NCI-H345 (cell line): ENCODE data around the gene CPD.
"Not testable (repeated sequence)": the region's sequence is repeated elsewhere in the genome, so short reads cannot be mapped to it uniquely, and the experiment has no call there.

Experiments used
- DNase-seq: peaks from one replicate; lab custom pipeline; 2025; lab: John Stamatoyannopoulos, UW

The CPD gene

GRCh38 chr17:30388321-30389179 lies 9.8 kb downstream of the CPD start:
- DNase-seq, result no peak

DNA sequence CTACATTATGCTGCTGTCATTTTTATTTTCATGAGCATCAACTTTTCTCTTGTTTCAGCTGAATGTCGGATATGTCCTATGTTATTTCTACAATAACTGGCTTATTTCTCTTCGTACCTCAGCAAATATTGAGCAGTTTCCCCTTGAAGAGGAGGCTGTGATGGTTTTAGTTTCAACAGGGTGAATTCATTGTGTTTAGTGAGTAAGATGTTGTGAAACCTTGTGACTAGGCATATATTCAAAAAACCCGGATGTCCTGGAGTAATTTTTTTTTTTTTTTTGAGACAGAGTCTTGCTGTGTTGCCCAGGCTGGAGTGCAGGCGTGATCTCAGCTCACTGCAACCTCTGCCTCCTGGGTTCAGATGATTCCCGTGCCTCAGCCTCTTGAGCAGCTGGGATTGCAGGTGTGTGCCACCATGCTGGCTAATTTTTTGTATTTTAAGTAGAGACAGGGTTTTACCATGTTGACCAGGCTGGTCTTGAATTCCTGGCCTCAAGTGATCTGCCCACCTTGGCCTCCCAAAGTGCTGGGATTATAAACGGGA lies 11.1 kb downstream of the CPD start:
- no peak for DNase-seq

DNA sequence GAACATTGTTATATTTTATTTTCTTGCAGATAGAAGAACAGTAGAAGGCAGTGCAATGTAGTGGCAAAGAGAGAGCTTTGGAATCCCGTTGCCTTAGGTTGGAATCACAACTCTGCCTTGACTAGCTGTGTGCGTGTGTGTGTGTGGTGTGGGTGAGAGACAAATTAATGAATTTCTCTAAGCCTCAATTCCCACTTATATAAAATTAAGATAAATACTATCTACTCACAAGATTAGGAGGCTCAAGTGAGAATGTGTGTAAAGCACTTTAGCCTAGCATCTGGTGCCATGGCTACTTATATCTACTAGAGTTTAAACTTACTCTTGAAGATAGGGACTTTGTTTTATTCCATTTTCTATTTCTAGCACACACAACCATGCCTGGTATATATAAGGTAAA lies 12.8 kb downstream of the CPD start:
- DNase-seq, result no peak

- DNase-seq, result no peak
These were observed 14.8 kb downstream of the CPD start for GRCh38 chr17:30393491-30393890.

DNA sequence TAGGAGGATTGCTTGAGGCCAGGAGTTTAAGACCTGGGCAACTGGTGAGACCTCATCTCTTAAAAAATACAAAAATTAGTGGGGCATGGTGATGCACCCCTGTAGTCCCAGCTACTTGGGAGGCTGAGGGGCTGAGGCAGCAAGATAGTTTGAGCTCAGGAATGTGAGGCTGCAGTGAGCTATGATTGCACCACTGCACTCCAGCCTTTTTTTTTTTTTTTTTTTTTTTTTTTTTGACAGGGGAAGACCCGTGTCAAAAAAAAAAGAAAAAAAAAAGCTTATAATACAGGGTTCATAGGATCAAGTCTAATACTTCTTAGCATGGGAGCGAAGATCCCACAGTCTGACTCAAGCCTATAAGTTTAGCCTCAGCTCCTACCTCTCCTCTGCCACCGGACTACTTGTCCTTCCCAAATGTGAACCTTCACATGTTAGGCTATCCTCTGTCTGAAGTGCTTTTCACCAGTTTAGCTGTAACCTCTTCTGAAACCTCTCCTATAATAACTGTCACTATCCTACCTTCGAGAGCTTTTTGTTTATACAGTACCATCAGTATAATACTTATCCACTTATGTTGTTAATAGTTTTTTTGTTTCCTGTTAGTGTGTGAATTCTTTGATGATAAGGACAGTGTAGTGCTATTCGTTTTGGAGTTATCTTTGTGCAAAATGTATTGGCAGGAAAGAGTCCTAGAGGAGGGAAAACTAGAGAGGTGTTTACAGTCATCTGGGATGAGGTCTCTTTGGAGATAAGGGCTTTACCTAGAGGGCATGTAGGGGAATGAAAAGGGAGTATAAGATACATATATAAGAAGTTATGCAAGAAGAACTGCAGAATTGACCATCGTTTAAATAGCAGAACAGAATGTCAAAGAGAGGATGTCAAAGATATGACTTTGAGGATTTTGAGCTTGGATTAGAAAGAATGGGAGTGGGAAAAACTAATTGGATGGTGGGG lies 15.5 kb downstream of the CPD start:
- no peak for DNase-seq

DNA sequence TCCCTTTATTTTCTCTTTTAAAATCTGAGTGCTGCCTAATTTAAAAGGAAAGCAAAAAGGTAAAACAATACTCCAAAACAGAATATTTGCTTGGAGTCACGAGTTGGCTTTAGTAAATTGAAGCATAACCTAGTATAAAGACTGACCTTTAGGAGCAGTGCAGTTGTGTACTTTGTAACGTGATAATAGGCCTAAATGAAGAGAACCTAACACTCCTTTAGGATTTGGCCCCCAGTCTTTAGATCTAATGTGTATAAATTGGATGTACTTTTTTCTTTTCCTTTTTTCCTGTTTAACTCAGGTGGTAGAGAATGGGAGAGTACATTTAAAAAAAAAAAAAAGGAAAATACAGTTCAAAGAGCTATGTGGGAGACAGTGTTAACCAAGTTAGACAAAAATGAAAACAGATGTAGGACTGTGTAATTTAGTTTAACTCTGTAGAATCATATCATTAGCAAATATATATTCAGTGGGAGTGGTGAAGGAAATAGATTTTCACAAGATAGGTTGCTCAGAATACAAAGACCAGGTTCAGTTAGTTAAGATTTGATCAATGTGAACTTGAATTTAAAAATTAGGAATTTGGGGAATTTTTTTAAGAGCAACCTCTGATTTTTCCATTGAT lies 16.8 kb downstream of the CPD start:
- no peak for DNase-seq

GRCh38 chr17:30396129-30396528 lies 17.4 kb downstream of the CPD start:
- no peak for DNase-seq

- no peak for DNase-seq
These were observed 17.9 kb downstream of the CPD start for GRCh38 chr17:30396612-30397011.

- no peak for DNase-seq
These were observed 19.8 kb downstream of the CPD start for GRCh38 chr17:30398328-30399041.

- no peak for DNase-seq
These were observed 22.4 kb downstream of the CPD start for GRCh38 chr17:30401097-30401496.

GRCh38 chr17:30405161-30405560 lies 26.4 kb downstream of the CPD start:
- no peak for DNase-seq

DNA sequence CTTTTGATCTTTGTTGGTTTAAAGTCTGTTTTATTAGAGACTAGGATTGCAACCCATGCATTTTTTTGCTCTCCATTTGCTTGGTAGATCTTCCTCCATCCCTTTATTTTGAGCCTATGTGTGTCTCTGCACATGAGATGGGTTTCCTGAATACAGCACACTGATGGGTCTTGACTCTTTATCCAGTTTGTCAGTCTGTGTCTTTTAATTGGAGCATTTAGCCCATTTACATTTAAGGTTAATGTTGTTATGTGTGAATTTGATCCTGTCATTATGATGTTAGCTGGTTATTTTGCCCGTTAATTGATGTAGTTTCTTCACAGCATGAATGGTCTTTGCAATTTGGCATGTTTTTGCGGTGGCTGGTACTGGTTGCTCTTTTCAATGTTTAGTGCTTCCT lies 31.9 kb downstream of the CPD start:
- not testable (repeated sequence) for DNase-seq

GRCh38 chr17:30412008-30412496 lies 33.3 kb downstream of the CPD start:
- not testable (repeated sequence) for DNase-seq

- no peak for DNase-seq
These were observed 34.4 kb downstream of the CPD start for GRCh38 chr17:30413109-30413508.

GRCh38 chr17:30414486-30414885 lies 35.8 kb downstream of the CPD start:
- DNase-seq, result no peak

DNA sequence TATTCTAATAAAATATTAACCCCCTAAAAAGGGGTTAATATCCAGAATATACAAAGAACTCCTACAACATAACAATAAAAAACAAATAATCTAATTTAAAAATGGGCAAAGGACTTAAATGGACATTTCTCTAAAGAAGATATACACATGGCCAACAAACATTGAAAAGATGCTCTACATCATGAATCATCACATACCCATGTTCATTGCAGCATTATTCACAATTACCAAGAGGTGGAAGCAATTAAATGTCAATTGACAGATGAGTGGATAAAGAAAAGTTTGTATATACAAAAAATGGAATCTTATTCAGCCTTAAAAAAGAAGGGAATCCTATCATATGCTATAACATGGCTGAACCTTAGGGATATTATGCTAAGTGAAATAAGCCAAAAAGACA lies 36.8 kb downstream of the CPD start:
- no peak for DNase-seq

DNA sequence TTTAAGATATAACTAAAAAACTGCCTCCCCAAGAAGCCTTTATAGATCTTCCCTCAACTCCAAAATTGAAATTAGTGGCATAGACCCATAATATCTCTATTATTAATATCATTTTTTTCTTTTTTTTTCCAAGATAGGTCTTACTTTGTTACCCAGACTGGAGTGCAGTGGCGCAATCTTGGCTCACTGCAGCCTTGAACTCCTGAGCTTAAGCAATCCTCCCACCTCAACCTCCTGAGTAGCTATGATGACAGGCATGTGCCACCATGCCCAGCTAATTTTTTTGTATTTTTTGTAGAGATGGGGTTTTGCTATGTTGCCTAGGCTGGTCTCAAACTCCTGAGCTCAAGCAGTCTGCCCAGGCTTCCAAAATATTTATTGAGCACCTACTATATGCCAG lies 39.3 kb downstream of the CPD start:
- DNase-seq, result not testable (repeated sequence)

- no peak for DNase-seq
These were observed 42.9 kb downstream of the CPD start for GRCh38 chr17:30421592-30421991.

- DNase-seq, result no peak
These were observed 43.4 kb downstream of the CPD start for GRCh38 chr17:30422171-30422570.

DNA sequence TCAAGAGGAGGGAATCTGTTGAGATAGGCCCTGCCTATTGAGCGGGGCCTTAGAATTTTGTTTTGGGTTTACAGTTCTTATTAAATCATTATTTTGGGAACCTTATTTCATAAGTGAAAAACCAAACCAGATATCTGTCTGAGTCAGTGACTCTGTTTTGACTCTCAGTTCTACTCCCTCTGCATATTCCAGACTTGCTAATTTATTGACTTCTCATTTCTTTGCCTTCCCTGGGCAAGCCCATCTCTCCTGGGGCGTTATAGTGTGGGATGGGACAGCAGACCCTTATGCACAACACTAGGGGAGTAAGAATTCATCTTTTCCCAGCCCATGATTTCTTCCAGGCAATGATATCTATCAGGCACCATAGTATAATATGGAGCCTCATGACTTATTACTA lies 45.7 kb downstream of the CPD start:
- no peak for DNase-seq

DNA sequence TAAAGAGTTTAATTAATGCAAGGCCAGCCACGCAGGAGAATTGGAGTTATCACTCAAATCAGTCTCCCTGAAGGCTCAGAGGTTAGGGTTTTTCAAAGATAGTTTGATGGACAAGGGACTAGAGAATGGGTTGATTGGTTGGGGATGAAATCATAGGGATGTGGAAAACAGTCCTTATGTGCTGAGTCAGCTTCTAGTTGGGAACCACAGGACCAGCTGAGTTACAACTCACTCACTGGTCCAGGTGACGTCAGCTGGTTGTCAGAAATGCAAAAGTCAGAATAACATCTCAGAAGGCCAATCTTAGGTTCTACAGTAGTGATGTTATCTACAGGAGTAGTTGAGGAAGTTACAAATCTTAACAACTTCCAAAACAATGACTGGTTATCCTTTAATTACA lies 47.6 kb downstream of the CPD start:
- DNase-seq, result no peak
